GM12874 (cell line): ENCODE measurements around the gene TTC39C.

Source experiments
- TF ChIP-seq, protein P1 (sequence below): IDR thresholded peaks from 2 replicates; pipeline ENCODE4 v1.5.1; 2011; ENCODE audit warnings: low read depth, mild to moderate bottlenecking, control low read depth, low read length, moderate library complexity; ENCODE audit not compliant: insufficient read depth

TTC39C gene

DNA sequence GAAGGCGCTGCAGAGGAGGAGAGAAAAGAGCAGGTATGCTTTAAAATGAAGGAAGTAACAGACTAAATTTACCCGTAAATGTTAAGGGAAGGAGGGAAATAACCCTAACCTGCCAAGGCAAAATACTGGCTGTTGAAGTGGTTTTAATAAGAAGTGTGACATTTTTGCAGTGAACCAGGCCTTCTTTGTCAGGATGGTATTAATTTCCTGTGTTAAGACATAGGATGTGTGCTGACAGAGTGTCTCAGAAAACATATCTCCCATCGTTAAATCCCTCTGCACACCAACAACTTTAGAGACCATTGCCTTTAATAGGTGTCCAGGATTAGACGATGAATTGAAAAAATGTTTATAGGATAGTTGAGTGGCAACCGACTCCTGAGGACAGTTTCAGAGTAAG lies 9.9 kb downstream of the TTC39C start:
- TF ChIP-seq, protein P1, sequence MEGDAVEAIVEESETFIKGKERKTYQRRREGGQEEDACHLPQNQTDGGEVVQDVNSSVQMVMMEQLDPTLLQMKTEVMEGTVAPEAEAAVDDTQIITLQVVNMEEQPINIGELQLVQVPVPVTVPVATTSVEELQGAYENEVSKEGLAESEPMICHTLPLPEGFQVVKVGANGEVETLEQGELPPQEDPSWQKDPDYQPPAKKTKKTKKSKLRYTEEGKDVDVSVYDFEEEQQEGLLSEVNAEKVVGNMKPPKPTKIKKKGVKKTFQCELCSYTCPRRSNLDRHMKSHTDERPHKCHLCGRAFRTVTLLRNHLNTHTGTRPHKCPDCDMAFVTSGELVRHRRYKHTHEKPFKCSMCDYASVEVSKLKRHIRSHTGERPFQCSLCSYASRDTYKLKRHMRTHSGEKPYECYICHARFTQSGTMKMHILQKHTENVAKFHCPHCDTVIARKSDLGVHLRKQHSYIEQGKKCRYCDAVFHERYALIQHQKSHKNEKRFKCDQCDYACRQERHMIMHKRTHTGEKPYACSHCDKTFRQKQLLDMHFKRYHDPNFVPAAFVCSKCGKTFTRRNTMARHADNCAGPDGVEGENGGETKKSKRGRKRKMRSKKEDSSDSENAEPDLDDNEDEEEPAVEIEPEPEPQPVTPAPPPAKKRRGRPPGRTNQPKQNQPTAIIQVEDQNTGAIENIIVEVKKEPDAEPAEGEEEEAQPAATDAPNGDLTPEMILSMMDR, result no peak

DNA sequence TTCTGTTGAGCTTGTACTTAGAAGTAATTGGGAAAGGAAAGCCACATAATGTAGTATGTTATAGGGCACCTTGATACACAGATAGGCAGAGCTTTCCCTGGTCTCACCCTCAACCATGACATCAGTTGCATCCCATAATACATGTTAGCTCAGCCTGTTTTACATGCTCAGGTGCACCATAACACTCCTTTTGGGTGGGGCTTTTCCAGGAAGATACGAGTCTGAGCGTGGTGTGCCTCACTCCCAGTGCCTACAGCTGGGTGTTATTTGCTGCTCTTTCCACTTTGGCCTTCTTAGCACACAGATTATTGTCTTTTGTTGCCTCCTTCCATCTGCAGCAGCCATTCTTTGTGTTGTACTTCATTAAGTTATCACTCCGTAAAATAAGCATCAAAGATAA lies 11.9 kb downstream of the TTC39C start:
- TF ChIP-seq, protein P1, result no peak

DNA sequence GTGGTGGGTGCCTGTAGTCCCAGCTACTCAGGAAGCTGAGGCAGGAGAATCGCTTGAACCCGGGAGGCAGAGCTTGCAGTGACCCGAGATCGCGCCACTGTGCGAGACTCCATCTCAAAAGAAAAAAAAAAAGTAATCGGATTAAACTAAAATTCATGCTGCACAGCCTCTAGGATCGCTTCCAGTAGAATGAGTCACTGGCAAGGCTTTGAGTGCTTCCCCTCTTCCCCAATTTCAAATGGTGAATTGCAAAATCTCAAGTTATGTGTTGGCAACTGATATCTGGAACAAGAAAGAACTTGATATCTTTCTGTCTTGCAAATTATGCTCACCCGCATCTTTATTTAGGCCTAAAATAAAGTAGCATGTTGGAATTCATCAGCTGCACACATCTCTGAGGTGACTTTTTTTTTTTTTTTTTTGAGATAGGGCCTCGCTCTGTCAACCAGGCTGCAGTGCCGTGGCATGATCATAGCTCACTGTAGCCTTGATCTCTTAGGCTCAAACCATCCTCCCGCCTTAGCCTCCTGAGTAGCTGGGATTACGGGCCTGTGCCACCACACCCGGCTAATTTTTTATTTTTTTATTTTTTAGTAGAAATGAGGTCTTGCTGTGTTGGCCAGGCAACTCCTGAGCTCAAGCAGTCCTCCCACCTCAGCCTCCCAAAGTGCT lies 12.7 kb downstream of the TTC39C start:
- TF ChIP-seq, protein P1, result no peak

DNA sequence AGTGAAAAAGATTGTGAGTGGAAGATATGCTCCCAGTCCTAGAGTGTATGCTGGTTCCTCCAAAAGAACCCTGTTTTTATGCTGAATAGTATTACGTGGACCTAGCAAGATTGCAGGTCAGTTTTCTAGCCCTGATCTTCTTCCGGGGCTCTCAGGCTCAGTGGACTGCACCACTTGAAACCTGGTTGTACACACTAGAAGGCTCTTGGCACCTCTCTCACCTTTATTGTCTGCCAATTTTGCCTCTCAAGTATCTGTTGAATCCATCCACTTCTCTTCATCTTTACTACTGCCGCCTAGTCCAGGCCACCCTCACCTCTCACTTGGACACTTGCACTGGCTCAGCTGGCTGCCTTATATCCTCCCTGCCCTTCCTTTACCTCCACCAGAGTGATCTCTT lies 16.8 kb downstream of the TTC39C start:
- TF ChIP-seq, protein P1, result no peak

DNA sequence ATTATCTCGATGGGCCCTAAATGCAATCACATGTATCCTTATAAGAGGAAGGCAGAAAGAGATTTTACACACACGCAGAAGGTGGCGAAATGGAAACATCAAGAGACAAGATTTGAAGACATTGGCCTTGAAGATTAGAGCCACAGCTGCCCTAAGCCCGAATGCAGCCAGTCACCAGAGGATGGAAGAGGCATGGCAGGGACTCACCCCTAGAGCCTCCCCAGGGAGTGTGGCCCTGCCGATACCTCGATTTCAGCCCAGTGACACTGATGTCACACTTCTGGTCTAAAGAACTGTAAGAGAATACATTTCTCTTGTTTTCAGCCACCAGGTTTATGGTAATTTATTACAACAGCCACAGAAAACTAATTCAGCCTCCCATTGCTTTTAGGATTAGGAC lies 17.4 kb downstream of the TTC39C start:
- TF ChIP-seq, protein P1, result no peak

DNA sequence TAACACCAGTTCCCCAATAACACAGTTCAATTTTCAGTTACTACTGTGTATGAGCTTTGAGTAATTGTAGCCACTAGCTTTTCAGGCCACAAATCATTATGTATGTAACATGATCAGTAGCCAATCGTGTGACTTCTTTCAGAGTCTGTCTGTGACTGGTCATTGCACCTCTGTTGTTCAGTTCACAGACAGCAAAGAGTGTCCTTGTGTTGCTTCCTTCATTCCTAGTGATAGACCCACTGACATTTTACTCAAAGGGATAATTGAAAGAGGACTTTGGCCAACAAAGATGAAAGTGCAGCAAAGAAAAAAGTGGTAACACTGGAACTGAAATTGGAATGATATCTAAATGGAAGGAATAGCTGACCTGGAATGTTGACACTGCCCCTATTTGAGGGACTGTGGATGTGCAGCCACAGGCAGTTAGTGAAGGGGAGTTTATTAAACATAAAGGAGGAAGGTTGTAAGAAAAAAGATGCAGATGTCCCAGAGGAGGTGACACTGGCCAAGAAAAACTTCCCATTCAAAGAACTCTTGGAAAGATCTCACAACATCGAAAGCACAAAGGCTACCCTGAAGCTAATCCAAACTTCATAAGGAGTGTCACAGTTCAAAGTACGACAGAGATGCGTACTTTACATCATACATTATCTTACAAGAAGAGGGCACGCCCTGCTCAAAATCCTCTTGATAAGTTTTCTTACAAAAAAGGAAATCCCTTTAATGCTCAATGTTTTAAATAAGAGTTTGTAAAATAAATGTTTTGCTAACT lies 19.3 kb downstream of the TTC39C start:
- TF ChIP-seq, protein P1, result no peak

DNA sequence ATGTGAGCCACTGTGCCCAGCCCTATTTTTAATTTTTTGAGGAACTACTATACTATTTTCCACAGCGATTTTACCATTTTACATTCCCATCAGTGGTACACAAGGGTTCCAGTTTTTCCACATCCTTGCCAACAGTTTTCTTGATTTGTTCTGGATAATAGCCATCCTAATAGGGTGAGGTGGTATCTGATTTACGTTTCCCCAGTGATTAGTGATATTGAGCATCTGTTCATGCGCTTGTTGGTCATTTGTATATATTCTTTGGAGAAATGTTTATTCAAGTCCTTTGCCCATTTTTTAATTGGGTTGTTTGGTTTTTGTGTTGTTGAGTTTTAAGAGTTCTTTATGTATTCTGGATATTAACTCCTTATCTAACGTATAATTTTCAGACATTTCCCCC lies 20.8 kb downstream of the TTC39C start:
- TF ChIP-seq, protein P1, result no peak
